HepG2 (cell line): Measurements from ENCODE around the gene PCSK5. TPM values are rescaled to one million over a fixed set of nuclear protein-coding genes. Genes with fewer than 3 reads are reported as not detected.

ENCODE experiments used
- ARHGAP35 ChIP-seq: sonication (generic); formaldehyde crosslinking; IDR thresholded peaks from 2 replicates; pipeline ENCODE4 v1.9.0; 2022; ENCODE audit warnings: mild to moderate bottlenecking, inconsistent platforms, moderate library complexity, missing genetic modification reagents, borderline replicate concordance
- ARID4A ChIP-seq: sonication (generic); formaldehyde crosslinking; IDR thresholded peaks from 2 replicates; pipeline ENCODE4 v1.5.0; 2020; ENCODE audit warnings: mild to moderate bottlenecking, missing genetic modification reagents, borderline replicate concordance
- FOXA1 ChIP-seq, 2 experiments: fragments of 450-650 bp in 1 of 2; sonication (generic) in 1 of 2; formaldehyde crosslinking in 1 of 2; IDR thresholded peaks; 2 replicates each; pipeline versions ENCODE4 v1.4.0 to v1.6.1; 2016 to 2020; ENCODE audit warnings: missing genetic modification reagents in 1 of 2
- FOXK2 ChIP-seq: fragments of 450-650 bp; IDR thresholded peaks from 2 replicates; pipeline ENCODE4 v1.6.1; 2016
- GABPA ChIP-seq, 2 experiments: IDR thresholded peaks; 2 replicates each; pipeline ENCODE4 v1.6.1; 2011 to 2016; ENCODE audit warnings: low read depth in 2 of 2, low read length in 1 of 2, missing biosample characterization in 1 of 2, missing genetic modification characterization in 1 of 2
- GATAD2A ChIP-seq: IDR thresholded peaks from 2 replicates; pipeline ENCODE4 v1.6.1; 2016
- GRHL1 ChIP-seq: sonication (generic); formaldehyde crosslinking; conservative IDR thresholded peaks from 2 replicates; pipeline ENCODE4 v1.8.0; 2022; ENCODE audit warnings: missing genetic modification reagents
- KDM6A ChIP-seq: IDR thresholded peaks from 2 replicates; pipeline ENCODE4 v1.6.1; 2016; ENCODE audit warnings: low read depth
- NRL ChIP-seq: sonication (generic); formaldehyde crosslinking; IDR thresholded peaks from 2 replicates; pipeline ENCODE4 v1.5.0; 2020; ENCODE audit warnings: missing genetic modification reagents, mild to moderate bottlenecking, moderate library complexity, borderline replicate concordance
- SCMH1 ChIP-seq: sonication (generic); formaldehyde crosslinking; IDR thresholded peaks from 2 replicates; pipeline ENCODE4 v1.9.0; 2021; ENCODE audit warnings: missing genetic modification reagents, mild to moderate bottlenecking, borderline replicate concordance
- SOX6 ChIP-seq, 2 experiments: fragments of 450-650 bp in 1 of 2; sonication (generic) in 1 of 2; formaldehyde crosslinking in 1 of 2; IDR thresholded peaks; 2 replicates each; pipeline versions ENCODE4 v1.4.0 to v1.6.1; 2017 to 2020; ENCODE audit warnings: antibody characterized with exemption in 1 of 2, mild to moderate bottlenecking in 1 of 2, missing genetic modification reagents in 1 of 2
- XRCC5 ChIP-seq: fragments of 200-400 bp; formaldehyde crosslinking; optimal IDR thresholded peaks from 2 replicates; pipeline ENCODE3; 2017; ENCODE audit warnings: mild to moderate bottlenecking, low read length
- ZNF17 ChIP-seq: sonication (generic); formaldehyde crosslinking; IDR thresholded peaks from 2 replicates; pipeline ENCODE4 v1.5.0; 2020; ENCODE audit warnings: mild to moderate bottlenecking, missing genetic modification reagents
- ZNF333 ChIP-seq: sonication (generic); formaldehyde crosslinking; IDR thresholded peaks from 2 replicates; pipeline ENCODE4 v1.4.0; 2020; ENCODE audit warnings: mild to moderate bottlenecking, missing genetic modification reagents, borderline replicate concordance
- ZNF672 ChIP-seq: sonication (generic); formaldehyde crosslinking; IDR thresholded peaks from 2 replicates; pipeline ENCODE4 v1.8.1; 2022; ENCODE audit warnings: missing genetic modification reagents
- ZNF740 ChIP-seq: sonication (generic); formaldehyde crosslinking; IDR thresholded peaks from 2 replicates; pipeline ENCODE4 v1.4.0; 2020; ENCODE audit warnings: missing genetic modification reagents
- ZNF770 ChIP-seq: sonication (generic); formaldehyde crosslinking; IDR thresholded peaks from 2 replicates; pipeline ENCODE4 v1.5.0; 2020; ENCODE audit warnings: mild to moderate bottlenecking, missing genetic modification reagents
- ZNF784 ChIP-seq: sonication (generic); formaldehyde crosslinking; IDR thresholded peaks from 2 replicates; pipeline ENCODE4 v1.5.1; 2020; ENCODE audit warnings: missing genetic modification reagents, mild to moderate bottlenecking, borderline replicate concordance
- polyA plus RNA-seq, 8 experiments: library from polyadenylated mRNA; depleted of rRNA in 3 of 8; stranded (reverse) in 7 of 8; unstranded in 1 of 8; fragments of >200 nt; fragmentation: Illumina TruSeq in 4 of 8; extraction: Trizol in 4 of 8; gene quantifications; 2 replicates each; pipeline versions ENCODE4 v1.2.1 to v1.2.3, GENCODE V29; 2011 to 2016; ENCODE audit warnings: low read depth in 4 of 8, missing spikeins in 1 of 8, mixed read lengths in 1 of 8; ENCODE audit not compliant: insufficient read depth in 1 of 8
- total RNA-seq, 5 experiments: library from RNA; depleted of rRNA; stranded (reverse); fragments of >200 nt; fragmentation: Illumina TruSeq; extraction: Trizol; gene quantifications; 2 replicates each; pipeline ENCODE4 v1.2.3, GENCODE V29; 2016; ENCODE audit warnings: low read depth in 1 of 5

The PCSK5 gene
- total and polyA plus RNA-seq, 2 of the 13 experiments (the other 11 are each of a cell fraction or from before 2014, with no cell fraction given): 0.55 to 0.66 TPM

GRCh38 chr9:76401580-76402354 lies 511.3 kb downstream of the PCSK5 start (continued):
- TF ChIP-seq ZNF740 (CRISPR knock-in tag) (no peak), FOXA1 (IDR thresholded peaks at IDR 0.05) (no peak), FOXA1 (CRISPR knock-in tag; IDR thresholded peaks at IDR 0.05) (peak; percentile 91), GABPA (IDR thresholded peaks at IDR 0.05; ENCODE audit: low read depth, low read length) (peak; percentile 36; the same call in 1 of the 2 replicates), GABPA (CRISPR knock-in tag; IDR thresholded peaks at IDR 0.05; ENCODE audit: low read depth) (peak; percentile 82), XRCC5 (no peak), FOXK2 (peak; percentile 13; the same call in 1 of the 2 replicates), ARID4A (CRISPR knock-in tag) (peak; percentile 30; the same call in 1 of the 2 replicates), KDM6A (CRISPR knock-in tag) (peak; percentile 19; the same call in 1 of the 2 replicates), NRL (CRISPR knock-in tag) (no peak), ZNF672 (no peak), SCMH1 (CRISPR knock-in tag) (no peak), ZNF333 (CRISPR knock-in tag) (no peak), GATAD2A (CRISPR knock-in tag) (peak; percentile 86), ZNF17 (CRISPR knock-in tag) (no peak), ZNF784 (CRISPR knock-in tag) (no peak), ZNF770 (peak; percentile 90), GRHL1 (no peak), ARHGAP35 (CRISPR knock-in tag) (no peak), SOX6 (IDR thresholded peaks at IDR 0.05) (no peak), SOX6 (CRISPR knock-in tag; IDR thresholded peaks at IDR 0.05) (peak; percentile 68; the same call in 1 of the 2 replicates)
